ENCODE data around the gene CACNA1F. TPM values are rescaled to one million over a fixed set of nuclear protein-coding genes. Genes with fewer than 3 reads are reported as not detected.

The CACNA1F gene
- total and polyA plus RNA-seq, 4 donors, result under 0.01 to 0.21 (median 0.11) TPM

DNA sequence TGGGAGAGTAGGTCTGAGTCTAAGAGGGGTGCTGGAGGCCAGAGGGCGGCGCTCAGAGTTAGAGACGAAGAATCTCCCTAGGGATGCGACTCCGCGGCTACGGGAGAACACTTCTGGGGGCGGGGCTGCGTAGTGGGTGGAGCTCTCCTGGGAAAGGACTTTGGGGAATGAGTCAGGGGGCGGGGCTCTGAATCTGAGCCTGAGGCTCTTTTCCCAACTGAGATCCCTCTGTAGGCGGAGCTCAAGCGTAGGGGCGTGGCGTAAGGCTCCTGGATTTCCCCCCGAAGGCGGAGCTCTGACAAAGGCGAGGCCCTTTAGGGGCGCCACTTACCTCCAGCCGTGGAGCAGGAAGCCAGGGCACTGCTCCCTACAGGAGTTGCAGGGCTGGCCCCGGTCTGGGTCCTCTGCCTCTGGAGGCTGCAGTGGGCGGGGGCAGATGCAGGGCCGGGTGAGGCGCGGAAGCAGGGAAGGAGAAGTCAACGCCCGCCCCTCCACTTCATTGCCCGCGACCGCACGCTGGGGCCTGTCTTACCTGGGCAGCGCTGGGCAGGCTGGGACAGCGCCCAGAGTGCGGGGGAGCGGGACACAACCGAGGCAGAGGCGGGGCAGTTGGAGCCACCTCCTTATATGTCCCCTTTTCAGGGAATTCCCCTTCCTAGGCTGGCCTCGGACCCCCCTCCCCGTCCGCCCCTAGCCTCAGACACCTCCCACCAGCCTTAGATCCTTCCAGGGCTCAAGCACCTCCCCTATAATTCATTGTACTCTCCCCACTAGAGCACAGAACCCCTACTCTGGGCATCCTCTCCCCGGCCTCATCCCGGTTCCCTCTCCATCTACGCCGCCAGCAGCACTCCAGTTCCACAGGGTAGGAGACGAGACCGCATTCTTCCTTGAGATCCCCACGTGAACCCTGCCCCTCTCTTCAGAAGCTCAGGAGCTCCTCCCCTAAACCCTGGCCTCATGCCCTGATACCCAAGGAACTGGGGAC lies 48.6 kb downstream of the CACNA1F start:
- H3K36me3 ChIP-seq (ENCODE audit: control insufficient read depth, insufficient read depth, low read length), result peaks cover 9% of the 10 kb centered on the region
- H3K4me1 ChIP-seq (ENCODE audit: control insufficient read depth, insufficient read depth, low read length), result peaks cover 32% of the 10 kb centered on the region
- DNase-seq (ENCODE audit: low read depth in 4 of 6, low spot score in 6 of 6), result peak in 2 of 6 donors; percentile 75 to 89
- peak overlapping the region; percentile 36 for H3K4me3 ChIP-seq (ENCODE audit: low read depth, low read length)
- WGBS (ENCODE audit: insufficient coverage), result 36% methylated on average over 46 of the region's 46 CpGs
- H3K27me3 ChIP-seq (ENCODE audit: control insufficient read depth, insufficient read depth, low read length), result no peaks in the 10 kb centered on the region
- peak overlapping the region; percentile 22 for H3K27ac ChIP-seq (ENCODE audit: low read depth, low read length)
- H3K9me3 ChIP-seq (ENCODE audit: control insufficient read depth, insufficient read depth, low read length), result no peaks in the 10 kb centered on the region

DNA sequence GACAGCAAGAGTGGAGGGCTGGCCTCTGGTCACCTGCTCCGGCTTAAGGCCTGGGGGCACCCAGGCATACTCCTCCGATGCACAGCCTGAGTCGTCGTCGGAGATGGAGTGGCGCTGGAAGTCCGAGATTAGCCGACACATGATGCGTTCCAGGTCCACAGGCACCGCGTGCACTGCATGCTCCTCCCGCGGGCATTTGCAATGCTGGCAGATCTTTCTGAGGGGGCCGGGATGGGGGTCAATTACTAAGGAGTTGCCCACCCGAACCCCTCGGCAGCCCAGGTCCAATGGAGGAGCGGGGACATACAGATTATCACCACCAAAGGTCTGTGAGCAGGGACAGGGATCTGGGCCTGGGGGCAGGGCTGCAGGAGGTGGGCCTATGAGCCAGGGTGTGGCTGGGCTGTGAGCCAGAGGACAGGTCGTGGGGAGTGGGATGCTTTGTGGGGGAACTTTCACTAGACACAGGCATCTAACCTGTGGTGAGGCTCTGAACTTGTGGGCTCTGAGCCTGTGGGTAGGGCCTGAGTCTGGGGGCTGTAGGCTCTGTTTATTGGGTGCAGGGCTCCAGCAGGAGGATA lies 49.3 kb downstream of the CACNA1F start:
- Histone ChIP-seq H3K4me3 (ENCODE audit: low read depth, low read length) (no peak overlapping the region), H3K36me3 (ENCODE audit: control insufficient read depth, insufficient read depth, low read length) (peaks cover 9% of the 10 kb centered on the region), H3K9me3 (ENCODE audit: control insufficient read depth, insufficient read depth, low read length) (no peaks in the 10 kb centered on the region), H3K4me1 (ENCODE audit: control insufficient read depth, insufficient read depth, low read length) (peaks cover 32% of the 10 kb centered on the region), H3K27ac (ENCODE audit: low read depth, low read length) (no peak overlapping the region), H3K27me3 (ENCODE audit: control insufficient read depth, insufficient read depth, low read length) (no peaks in the 10 kb centered on the region)
- 76% methylated on average over 18 of the region's 18 CpGs for WGBS (ENCODE audit: insufficient coverage)
- no peak for DNase-seq (ENCODE audit: low read depth in 4 of 6, low spot score in 6 of 6)

GRCh38 chrX:49179358-49179757 lies 53.8 kb downstream of the CACNA1F start:
- H3K36me3 ChIP-seq (ENCODE audit: control insufficient read depth, insufficient read depth, low read length), result peaks cover 16% of the 10 kb centered on the region
- WGBS (ENCODE audit: insufficient coverage), result 67% methylated on average over 1 of the region's 2 CpGs

GRCh38 chrX:49178537-49178936 lies 54.6 kb downstream of the CACNA1F start:
- Histone ChIP-seq H3K27me3 (ENCODE audit: control insufficient read depth, insufficient read depth, low read length) (no peaks in the 10 kb centered on the region), H3K36me3 (ENCODE audit: control insufficient read depth, insufficient read depth, low read length) (peaks cover 14% of the 10 kb centered on the region), H3K27ac (ENCODE audit: low read depth, low read length) (no peak overlapping the region), H3K4me1 (ENCODE audit: control insufficient read depth, insufficient read depth, low read length) (no peaks in the 10 kb centered on the region), H3K4me3 (ENCODE audit: low read depth, low read length) (no peak overlapping the region), H3K9me3 (ENCODE audit: control insufficient read depth, insufficient read depth, low read length) (peaks cover 1% of the 10 kb centered on the region)
- 79% methylated on average over 3 of the region's 3 CpGs for WGBS (ENCODE audit: insufficient coverage)
- DNase-seq (ENCODE audit: low read depth in 4 of 6, low spot score in 6 of 6), result no peak

More at GRCh38 chrX:49179358-49179757, 53.8 kb downstream of the CACNA1F start:
- no peak overlapping the region for H3K4me3 ChIP-seq (ENCODE audit: low read depth, low read length)
- no peak for DNase-seq (ENCODE audit: low read depth in 4 of 6, low spot score in 6 of 6)
- peaks cover 6% of the 10 kb centered on the region for H3K4me1 ChIP-seq (ENCODE audit: control insufficient read depth, insufficient read depth, low read length)
- H3K27me3 ChIP-seq (ENCODE audit: control insufficient read depth, insufficient read depth, low read length), result no peaks in the 10 kb centered on the region
- no peak overlapping the region for H3K27ac ChIP-seq (ENCODE audit: low read depth, low read length)
- peaks cover 1% of the 10 kb centered on the region for H3K9me3 ChIP-seq (ENCODE audit: control insufficient read depth, insufficient read depth, low read length)

- Histone ChIP-seq H3K9me3 (ENCODE audit: control insufficient read depth, insufficient read depth, low read length) (peaks cover 1% of the 10 kb centered on the region), H3K27ac (ENCODE audit: low read depth, low read length) (no peak overlapping the region), H3K36me3 (ENCODE audit: control insufficient read depth, insufficient read depth, low read length) (peaks cover 13% of the 10 kb centered on the region), H3K4me3 (ENCODE audit: low read depth, low read length) (no peak overlapping the region), H3K27me3 (ENCODE audit: control insufficient read depth, insufficient read depth, low read length) (no peaks in the 10 kb centered on the region), H3K4me1 (ENCODE audit: control insufficient read depth, insufficient read depth, low read length) (no peaks in the 10 kb centered on the region)
- 86% methylated on average over 23 of the region's 23 CpGs for WGBS (ENCODE audit: insufficient coverage)
- no peak for DNase-seq (ENCODE audit: low read depth in 4 of 6, low spot score in 6 of 6)
Measured at GRCh38 chrX:49177873-49178480, 55.2 kb downstream of the CACNA1F start.

GRCh38 chrX:49177338-49177833 lies 55.8 kb downstream of the CACNA1F start:
- H3K27ac ChIP-seq (ENCODE audit: low read depth, low read length), result no peak overlapping the region
- H3K4me3 ChIP-seq (ENCODE audit: low read depth, low read length), result no peak overlapping the region
- H3K36me3 ChIP-seq (ENCODE audit: control insufficient read depth, insufficient read depth, low read length), result peaks cover 13% of the 10 kb centered on the region
- H3K4me1 ChIP-seq (ENCODE audit: control insufficient read depth, insufficient read depth, low read length), result peaks cover 3% of the 10 kb centered on the region
- DNase-seq (ENCODE audit: low read depth in 4 of 6, low spot score in 6 of 6), result no peak
- peaks cover 3% of the 10 kb centered on the region for H3K27me3 ChIP-seq (ENCODE audit: control insufficient read depth, insufficient read depth, low read length)
- peaks cover 3% of the 10 kb centered on the region for H3K9me3 ChIP-seq (ENCODE audit: control insufficient read depth, insufficient read depth, low read length)
- WGBS (ENCODE audit: insufficient coverage), result 75% methylated on average over 3 of the region's 4 CpGs

DNA sequence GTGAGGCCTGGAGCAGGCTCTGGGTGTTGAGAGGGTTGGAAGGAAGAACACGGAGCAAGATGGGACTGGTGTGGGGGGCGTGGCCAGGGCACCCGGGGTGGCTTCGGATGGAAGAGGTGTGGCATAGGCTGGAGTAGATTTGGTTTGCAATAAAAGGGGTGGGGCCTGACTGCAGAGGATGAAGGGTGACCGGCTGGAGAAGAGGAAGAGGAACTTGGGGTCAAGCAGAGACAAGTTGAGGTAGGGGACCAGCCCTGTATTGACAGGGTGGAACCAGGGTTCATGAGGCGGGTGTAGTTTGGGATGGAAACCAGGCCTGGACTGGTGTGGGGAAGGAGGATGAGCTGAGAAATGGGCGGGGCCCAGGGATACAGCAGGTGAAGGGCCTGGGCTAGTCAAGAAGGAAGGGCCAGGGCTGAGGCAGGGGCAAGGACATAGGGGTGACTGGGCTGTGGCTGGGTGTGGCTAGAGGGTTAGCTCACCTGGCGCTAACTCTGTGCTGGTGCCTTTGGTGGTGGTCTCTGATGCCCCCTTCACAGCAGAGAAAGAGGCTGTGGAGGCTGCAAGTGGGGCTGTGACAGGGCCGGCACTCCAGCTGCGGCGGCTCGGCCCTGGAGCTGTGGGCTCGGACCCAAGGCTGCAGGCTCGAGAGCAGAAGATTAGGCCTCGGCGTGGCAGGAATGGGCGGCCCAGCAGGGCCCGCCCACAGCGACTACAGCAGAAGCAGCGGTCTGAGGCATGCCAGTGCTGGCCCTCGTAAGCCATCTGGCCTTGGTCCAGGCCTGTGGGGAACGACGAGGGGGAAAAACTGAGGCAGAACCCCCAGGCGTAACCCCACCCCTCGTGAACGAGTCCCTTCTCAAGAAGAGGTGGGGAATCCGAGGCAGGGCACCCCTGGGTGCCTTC lies 56.5 kb downstream of the CACNA1F start:
- peaks cover 13% of the 10 kb centered on the region for H3K36me3 ChIP-seq (ENCODE audit: control insufficient read depth, insufficient read depth, low read length)
- peaks cover 8% of the 10 kb centered on the region for H3K4me1 ChIP-seq (ENCODE audit: control insufficient read depth, insufficient read depth, low read length)
- peaks cover 3% of the 10 kb centered on the region for H3K27me3 ChIP-seq (ENCODE audit: control insufficient read depth, insufficient read depth, low read length)
- H3K4me3 ChIP-seq (ENCODE audit: low read depth, low read length), result no peak overlapping the region
- DNase-seq (ENCODE audit: low read depth in 4 of 6, low spot score in 6 of 6), result no peak
- H3K9me3 ChIP-seq (ENCODE audit: control insufficient read depth, insufficient read depth, low read length), result peaks cover 3% of the 10 kb centered on the region
- WGBS (ENCODE audit: insufficient coverage), result 72% methylated on average over 27 of the region's 27 CpGs
- H3K27ac ChIP-seq (ENCODE audit: low read depth, low read length), result no peak overlapping the region

DNA sequence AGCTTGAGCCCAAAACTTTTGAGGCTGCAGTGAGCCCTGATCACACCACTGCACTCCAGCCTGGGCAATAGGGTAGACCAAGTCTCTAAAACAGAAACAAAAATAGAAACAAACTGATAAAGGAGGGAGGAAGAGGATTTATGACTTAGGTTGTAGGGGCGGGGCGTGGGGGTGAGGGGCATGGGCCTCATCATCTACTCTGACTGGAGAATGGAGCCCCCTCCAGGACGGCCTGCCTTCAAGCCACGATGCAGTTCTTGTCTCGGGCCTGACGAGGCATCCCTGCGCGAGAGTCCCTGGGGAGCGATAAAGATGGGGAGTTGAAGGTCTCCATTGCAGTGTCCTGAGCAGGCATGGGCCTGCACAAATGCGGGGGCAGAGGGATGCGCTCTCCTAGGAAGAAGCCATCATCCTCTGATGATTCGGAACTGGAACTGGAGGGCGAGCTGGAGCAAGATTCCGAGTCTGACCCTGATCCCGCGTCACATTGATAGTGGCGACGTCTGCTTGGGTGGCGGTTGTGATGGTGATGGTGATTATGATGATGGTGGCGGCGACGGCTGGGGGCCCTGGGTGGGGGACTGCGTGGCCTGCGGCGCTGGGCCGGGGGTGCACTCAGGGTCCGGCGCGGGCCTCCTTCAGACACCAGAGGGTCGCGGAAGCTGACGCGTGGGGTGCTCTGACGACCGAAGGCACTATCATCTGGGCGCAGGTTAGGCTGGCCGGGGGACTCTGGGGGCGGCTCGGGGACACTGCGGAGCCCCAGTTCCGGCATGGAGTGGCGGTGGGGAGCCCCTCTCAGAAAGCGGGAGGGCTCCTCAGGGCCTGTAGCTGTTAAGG lies 57.5 kb downstream of the CACNA1F start:
- Histone ChIP-seq H3K9me3 (ENCODE audit: control insufficient read depth, insufficient read depth, low read length) (peaks cover 3% of the 10 kb centered on the region), H3K27me3 (ENCODE audit: control insufficient read depth, insufficient read depth, low read length) (peaks cover 3% of the 10 kb centered on the region), H3K36me3 (ENCODE audit: control insufficient read depth, insufficient read depth, low read length) (peaks cover 13% of the 10 kb centered on the region), H3K27ac (ENCODE audit: low read depth, low read length) (no peak overlapping the region), H3K4me3 (ENCODE audit: low read depth, low read length) (no peak overlapping the region), H3K4me1 (ENCODE audit: control insufficient read depth, insufficient read depth, low read length) (peaks cover 8% of the 10 kb centered on the region)
- DNase-seq (ENCODE audit: low read depth in 4 of 6, low spot score in 6 of 6), result no peak
- 84% methylated on average over 41 of the region's 43 CpGs for WGBS (ENCODE audit: insufficient coverage)

All from spinal cord (tissue), 10 donors.